HAP-1 (cell line): ENCODE measurements around the gene MYOM1.

ENCODE experiments used
- DNase-seq, 2 experiments: peaks; one replicate each; pipeline ENCODE4 v3.0.0-alpha.2; 2016 to 2020; ENCODE audit warnings: low spot score in 2 of 2
- H3K27me3 ChIP-seq: fragments of 250-450 bp; sonication (Bioruptor Pico); 2 replicates; pipeline ENCODE4 v1.5.1; 2020; ENCODE audit warnings: low read depth, mild to moderate bottlenecking, moderate library complexity
- H3K36me3 ChIP-seq: fragments of 250-450 bp; sonication (Bioruptor Pico); replicated peaks from 2 replicates; pipeline ENCODE4 v1.5.1; 2020; ENCODE audit warnings: mild to moderate bottlenecking
- H3K4me1 ChIP-seq: fragments of 250-450 bp; sonication (Bioruptor Pico); 2 replicates; pipeline ENCODE4 v1.5.1; 2020; ENCODE audit warnings: mild to moderate bottlenecking
- H3K4me3 ChIP-seq: fragments of 250-450 bp; sonication (Bioruptor Pico); 2 replicates; pipeline ENCODE4 v1.5.1; 2020; ENCODE audit warnings: mild to moderate bottlenecking, moderate library complexity
- H3K9me3 ChIP-seq: fragments of 250-450 bp; sonication (Bioruptor Pico); 2 replicates; pipeline ENCODE4 v1.5.1; 2020; ENCODE audit warnings: mild to moderate bottlenecking, moderate library complexity
- in situ Hi-C: fragments of 300-500 bp; cut with MboI; formaldehyde crosslinking; loops from 3 replicates; pipeline ENCODE4 v1.14.3; 2020; ENCODE audit warnings: low sequenced_read_pairs, inconsistent platforms, mixed read lengths

Gene MYOM1

GRCh38 chr18:3115447-3116030, 104.2 kb downstream of the MYOM1 start:
- no peak for DNase-seq
- H3K9me3 ChIP-seq, result no peaks in the 10 kb centered on the region
- no peak overlapping the region for H3K4me3 ChIP-seq
- H3K27me3 ChIP-seq, result no peaks in the 10 kb centered on the region
- no peaks in the 10 kb centered on the region; the same call in 1 of the 2 replicates for H3K36me3 ChIP-seq
- peaks cover 6% of the 10 kb centered on the region for H3K4me1 ChIP-seq
- in situ Hi-C loops, result no loop called here

- no peak for DNase-seq
- H3K4me1 ChIP-seq, result peaks cover 3% of the 10 kb centered on the region; the same call in 1 of the 2 replicates
- no peak overlapping the region for H3K4me3 ChIP-seq
- H3K27me3 ChIP-seq, result no peaks in the 10 kb centered on the region
- no peaks in the 10 kb centered on the region; the same call in 1 of the 2 replicates for H3K36me3 ChIP-seq
- in situ Hi-C loops, result no loop called here
- no peaks in the 10 kb centered on the region for H3K9me3 ChIP-seq
These were observed 105.3 kb downstream of the MYOM1 start for GRCh38 chr18:3114451-3114850.

GRCh38 chr18:3114026-3114425, 105.7 kb downstream of the MYOM1 start:
- Histone ChIP-seq H3K4me3 (no peak overlapping the region), H3K4me1 (no peaks in the 10 kb centered on the region; the same call in 1 of the 2 replicates), H3K27me3 (no peaks in the 10 kb centered on the region), H3K9me3 (no peaks in the 10 kb centered on the region), H3K36me3 (no peaks in the 10 kb centered on the region; the same call in 1 of the 2 replicates)
- in situ Hi-C loops, result no loop called here
- no peak for DNase-seq

DNA sequence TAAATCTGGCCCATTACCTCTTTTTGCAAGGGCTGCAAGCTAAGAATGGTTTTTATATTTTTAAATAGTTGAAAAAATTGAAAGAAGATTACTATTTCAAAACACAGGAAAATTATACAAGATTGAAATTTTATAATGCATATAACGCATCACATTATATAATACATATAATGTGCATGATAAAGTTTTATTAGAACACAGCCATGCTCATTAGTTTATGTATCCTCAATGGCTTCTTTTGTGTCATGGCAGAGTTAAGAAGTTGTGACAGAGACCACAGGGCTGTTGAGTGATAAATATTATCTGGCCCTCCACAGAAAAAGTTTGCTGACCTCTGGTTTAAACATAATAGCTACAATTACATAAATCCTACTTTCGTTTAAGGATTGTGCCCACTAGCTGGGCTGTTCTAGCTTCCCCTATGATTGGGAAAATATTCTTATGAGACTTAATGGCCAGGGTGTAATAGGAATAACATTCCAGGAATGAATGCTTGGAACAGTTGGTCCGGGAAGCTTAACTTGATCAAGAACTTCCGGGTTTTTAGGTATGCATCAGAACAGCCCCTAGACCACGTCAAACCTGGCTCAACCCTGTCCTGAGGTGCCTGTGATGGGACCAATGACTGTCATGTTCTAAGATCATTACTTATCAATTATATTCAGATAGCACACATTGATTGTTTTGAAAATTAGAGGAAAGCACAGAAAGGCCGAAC, 108.1 kb downstream of the MYOM1 start:
- DNase-seq, result no peak
- Histone ChIP-seq H3K36me3 (no peaks in the 10 kb centered on the region; the same call in 1 of the 2 replicates), H3K4me1 (no peaks in the 10 kb centered on the region; the same call in 1 of the 2 replicates), H3K9me3 (no peaks in the 10 kb centered on the region), H3K4me3 (no peak overlapping the region), H3K27me3 (no peaks in the 10 kb centered on the region)
- in situ Hi-C loops, result no loop called here

DNA sequence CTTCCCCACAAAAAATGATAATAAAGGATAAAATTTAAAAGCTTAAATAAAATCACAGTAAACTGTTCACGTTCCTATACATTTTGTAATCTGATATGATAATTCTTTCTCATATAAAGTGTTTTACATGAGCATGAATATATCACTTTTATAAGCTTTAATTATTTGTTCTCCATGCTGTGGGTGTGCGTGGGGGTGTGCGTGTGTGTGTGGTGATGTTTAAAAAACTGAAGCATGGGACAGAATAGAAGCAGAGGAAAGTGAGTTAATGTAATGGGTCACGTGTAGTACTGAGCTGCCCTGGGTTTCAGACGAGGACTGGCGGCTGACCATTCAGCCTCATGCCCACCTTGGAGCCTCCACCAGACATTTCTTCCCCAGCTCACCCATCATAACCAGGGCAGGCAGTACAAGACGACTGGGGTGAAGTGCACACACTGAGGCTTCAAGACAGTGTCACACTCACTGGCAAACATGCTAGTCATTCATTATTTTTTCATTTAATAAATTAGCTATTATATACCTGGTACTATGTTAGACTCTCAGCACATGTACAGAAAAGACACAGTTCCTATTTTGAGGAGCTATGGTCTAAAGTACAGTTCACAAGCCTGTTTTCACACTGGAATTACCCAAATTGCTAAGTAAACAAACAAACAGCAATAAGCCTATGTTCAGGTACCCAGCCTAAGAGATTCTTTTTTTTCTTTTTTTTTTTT, 109.6 kb downstream of the MYOM1 start:
- H3K36me3 ChIP-seq, result no peaks in the 10 kb centered on the region; the same call in 1 of the 2 replicates
- no peak for DNase-seq
- H3K27me3 ChIP-seq, result no peaks in the 10 kb centered on the region
- no peak overlapping the region for H3K4me3 ChIP-seq
- in situ Hi-C loops, result no loop called here
- no peaks in the 10 kb centered on the region for H3K9me3 ChIP-seq
- peaks cover 1% of the 10 kb centered on the region for H3K4me1 ChIP-seq

- no peak for DNase-seq
- Histone ChIP-seq H3K9me3 (no peaks in the 10 kb centered on the region), H3K36me3 (no peaks in the 10 kb centered on the region; the same call in 1 of the 2 replicates), H3K4me3 (no peak overlapping the region), H3K27me3 (no peaks in the 10 kb centered on the region), H3K4me1 (peaks cover 14% of the 10 kb centered on the region)
- in situ Hi-C loops, result no loop called here
These were observed 112.0 kb downstream of the MYOM1 start for GRCh38 chr18:3107740-3108151.

DNA sequence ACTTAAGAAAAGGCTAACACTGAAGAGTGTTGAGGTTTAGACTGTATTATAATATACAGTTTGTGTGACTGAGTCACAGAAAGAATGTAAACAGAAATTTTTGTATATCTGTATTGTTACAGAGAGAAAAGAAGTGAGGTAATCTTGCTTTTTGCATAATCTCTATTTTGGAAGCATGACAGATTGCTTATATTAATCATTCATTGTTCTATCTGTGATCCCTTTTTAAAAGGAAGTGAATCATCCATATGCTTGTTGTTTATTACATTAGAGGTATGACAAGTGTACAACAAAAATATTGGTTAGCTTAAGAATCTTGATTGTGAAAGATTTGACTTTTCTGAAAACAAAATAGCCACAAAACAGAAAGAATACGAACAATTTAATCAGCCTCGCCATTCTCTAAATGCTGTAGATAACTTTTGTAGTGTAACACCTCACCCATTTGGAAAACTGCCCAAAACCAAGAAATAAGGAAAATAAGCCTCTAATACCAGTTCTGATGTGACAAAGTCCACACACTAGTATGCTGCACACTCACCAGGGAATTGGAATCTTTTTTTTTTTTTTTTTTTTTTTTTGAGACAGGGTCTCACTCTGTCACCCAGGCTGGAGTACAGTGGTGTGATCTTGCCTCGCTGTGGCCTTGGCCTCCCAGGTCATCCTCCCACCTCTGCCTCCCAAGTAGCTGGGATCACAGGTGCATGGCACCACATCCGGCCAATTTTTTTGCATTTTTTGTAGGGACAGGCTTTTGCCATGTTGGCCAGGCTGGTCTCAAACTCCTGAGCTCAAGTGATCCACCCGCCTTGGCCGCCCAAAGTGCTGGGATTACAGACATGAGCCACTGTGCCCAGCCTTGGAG, 115.3 kb downstream of the MYOM1 start:
- Histone ChIP-seq H3K36me3 (peaks cover 4% of the 10 kb centered on the region; the same call in 1 of the 2 replicates), H3K4me3 (no peak overlapping the region), H3K27me3 (no peaks in the 10 kb centered on the region), H3K9me3 (no peaks in the 10 kb centered on the region), H3K4me1 (peaks cover 14% of the 10 kb centered on the region)
- in situ Hi-C loops, result no loop called here
- peak in 1 of 2 experiments; percentile 69 for DNase-seq

DNA sequence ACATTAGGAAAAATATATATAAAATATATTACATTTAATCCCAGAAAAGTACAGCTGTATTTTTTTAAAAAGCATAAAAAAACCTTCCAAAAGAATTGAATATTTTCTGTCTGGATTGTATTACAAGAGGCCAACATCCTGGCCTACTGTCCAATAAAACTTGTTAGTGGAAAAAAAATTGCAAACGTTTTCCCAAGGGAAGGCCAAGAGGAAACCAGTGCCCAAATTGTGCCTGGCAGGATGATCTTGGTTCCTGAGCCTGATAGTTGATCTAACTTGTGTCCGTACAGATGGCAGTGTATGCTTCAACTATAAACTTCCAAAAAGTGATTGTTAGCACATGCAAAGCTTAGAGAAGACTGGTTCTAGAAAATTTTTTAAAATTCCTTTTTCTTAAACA, 116.2 kb downstream of the MYOM1 start:
- no peaks in the 10 kb centered on the region for H3K9me3 ChIP-seq
- H3K4me3 ChIP-seq, result no peak overlapping the region
- in situ Hi-C loops, result no loop called here
- peaks cover 4% of the 10 kb centered on the region; the same call in 1 of the 2 replicates for H3K36me3 ChIP-seq
- no peaks in the 10 kb centered on the region for H3K27me3 ChIP-seq
- no peak for DNase-seq
- peaks cover 14% of the 10 kb centered on the region for H3K4me1 ChIP-seq

GRCh38 chr18:3102983-3103382, 116.8 kb downstream of the MYOM1 start:
- Histone ChIP-seq H3K27me3 (no peaks in the 10 kb centered on the region), H3K4me1 (peaks cover 14% of the 10 kb centered on the region), H3K4me3 (no peak overlapping the region), H3K9me3 (no peaks in the 10 kb centered on the region), H3K36me3 (peaks cover 4% of the 10 kb centered on the region; the same call in 1 of the 2 replicates)
- DNase-seq, result no peak
- in situ Hi-C loops, result no loop called here

GRCh38 chr18:3100498-3101132, 119.2 kb downstream of the MYOM1 start:
- DNase-seq, result no peak
- Histone ChIP-seq H3K9me3 (no peaks in the 10 kb centered on the region), H3K4me1 (peaks cover 14% of the 10 kb centered on the region), H3K4me3 (no peak overlapping the region), H3K27me3 (no peaks in the 10 kb centered on the region), H3K36me3 (peaks cover 4% of the 10 kb centered on the region; the same call in 1 of the 2 replicates)
- in situ Hi-C loops, result no loop called here

DNA sequence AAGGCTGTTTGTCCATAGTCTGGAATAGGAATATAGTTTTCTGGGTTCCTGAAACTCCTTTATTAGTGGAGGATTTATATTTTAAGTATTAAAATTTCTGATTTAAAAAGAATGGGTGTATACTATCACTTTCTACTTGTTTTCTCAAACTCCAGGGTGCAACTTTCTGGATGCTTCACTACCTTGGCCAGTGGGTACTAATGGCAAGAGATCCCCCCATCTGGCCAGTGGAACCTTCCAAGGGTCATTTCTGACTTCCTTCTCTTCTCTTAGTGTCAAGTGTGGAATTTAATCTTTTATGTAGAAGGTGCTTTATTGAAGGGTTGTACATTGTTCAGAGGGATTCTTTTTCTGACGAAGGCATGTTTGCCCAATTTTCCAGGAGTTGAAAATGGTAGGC, 120.4 kb downstream of the MYOM1 start:
- Histone ChIP-seq H3K4me1 (peaks cover 10% of the 10 kb centered on the region), H3K4me3 (no peak overlapping the region), H3K9me3 (no peaks in the 10 kb centered on the region), H3K36me3 (peaks cover 4% of the 10 kb centered on the region; the same call in 1 of the 2 replicates), H3K27me3 (no peaks in the 10 kb centered on the region)
- in situ Hi-C loops, result no loop called here
- DNase-seq, result no peak

GRCh38 chr18:3097082-3097481, 122.7 kb downstream of the MYOM1 start:
- Histone ChIP-seq H3K36me3 (peaks cover 4% of the 10 kb centered on the region; the same call in 1 of the 2 replicates), H3K4me3 (no peak overlapping the region), H3K27me3 (no peaks in the 10 kb centered on the region), H3K9me3 (no peaks in the 10 kb centered on the region), H3K4me1 (peaks cover 11% of the 10 kb centered on the region)
- DNase-seq, result no peak
- in situ Hi-C loops, result no loop called here

DNA sequence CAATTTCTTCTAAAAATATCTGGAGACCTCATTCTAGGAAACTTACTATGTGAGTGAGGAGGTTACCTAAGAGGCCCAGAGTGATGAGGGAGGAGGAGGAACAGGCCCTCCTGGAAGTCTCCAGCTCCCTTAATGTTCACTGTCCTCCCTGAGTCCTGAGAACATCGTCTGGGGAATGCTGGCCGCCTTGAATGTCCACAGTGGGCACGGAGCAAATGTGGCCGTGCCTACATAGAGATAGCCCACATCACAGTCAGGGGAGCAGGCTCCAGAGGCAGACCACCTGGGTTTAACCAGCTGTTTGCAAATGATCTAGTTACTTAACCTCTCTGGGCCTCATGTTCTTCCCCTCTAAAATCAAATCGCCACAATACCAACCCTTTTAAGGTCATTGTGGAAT, 123.8 kb downstream of the MYOM1 start:
- Histone ChIP-seq H3K36me3 (peaks cover 4% of the 10 kb centered on the region; the same call in 1 of the 2 replicates), H3K4me1 (peaks cover 11% of the 10 kb centered on the region), H3K9me3 (no peaks in the 10 kb centered on the region), H3K27me3 (no peaks in the 10 kb centered on the region), H3K4me3 (no peak overlapping the region)
- in situ Hi-C loops, result no loop called here
- no peak for DNase-seq
